Measurements from ENCODE around the gene NPIPB6.

Gene NPIPB6

GRCh38 chr16:28303132-28303531 lies 60.2 kb downstream of the NPIPB6 start:
- no peak overlapping the region for H3K4me3 ChIP-seq (ENCODE audit: low read depth, low read length)
- TF ChIP-seq, protein P1, sequence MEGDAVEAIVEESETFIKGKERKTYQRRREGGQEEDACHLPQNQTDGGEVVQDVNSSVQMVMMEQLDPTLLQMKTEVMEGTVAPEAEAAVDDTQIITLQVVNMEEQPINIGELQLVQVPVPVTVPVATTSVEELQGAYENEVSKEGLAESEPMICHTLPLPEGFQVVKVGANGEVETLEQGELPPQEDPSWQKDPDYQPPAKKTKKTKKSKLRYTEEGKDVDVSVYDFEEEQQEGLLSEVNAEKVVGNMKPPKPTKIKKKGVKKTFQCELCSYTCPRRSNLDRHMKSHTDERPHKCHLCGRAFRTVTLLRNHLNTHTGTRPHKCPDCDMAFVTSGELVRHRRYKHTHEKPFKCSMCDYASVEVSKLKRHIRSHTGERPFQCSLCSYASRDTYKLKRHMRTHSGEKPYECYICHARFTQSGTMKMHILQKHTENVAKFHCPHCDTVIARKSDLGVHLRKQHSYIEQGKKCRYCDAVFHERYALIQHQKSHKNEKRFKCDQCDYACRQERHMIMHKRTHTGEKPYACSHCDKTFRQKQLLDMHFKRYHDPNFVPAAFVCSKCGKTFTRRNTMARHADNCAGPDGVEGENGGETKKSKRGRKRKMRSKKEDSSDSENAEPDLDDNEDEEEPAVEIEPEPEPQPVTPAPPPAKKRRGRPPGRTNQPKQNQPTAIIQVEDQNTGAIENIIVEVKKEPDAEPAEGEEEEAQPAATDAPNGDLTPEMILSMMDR (conservative IDR thresholded peaks at IDR 0.05; ENCODE audit: low read depth, low read length), result no peak
- DNase-seq (ENCODE audit: low read depth), result no peak

DNA sequence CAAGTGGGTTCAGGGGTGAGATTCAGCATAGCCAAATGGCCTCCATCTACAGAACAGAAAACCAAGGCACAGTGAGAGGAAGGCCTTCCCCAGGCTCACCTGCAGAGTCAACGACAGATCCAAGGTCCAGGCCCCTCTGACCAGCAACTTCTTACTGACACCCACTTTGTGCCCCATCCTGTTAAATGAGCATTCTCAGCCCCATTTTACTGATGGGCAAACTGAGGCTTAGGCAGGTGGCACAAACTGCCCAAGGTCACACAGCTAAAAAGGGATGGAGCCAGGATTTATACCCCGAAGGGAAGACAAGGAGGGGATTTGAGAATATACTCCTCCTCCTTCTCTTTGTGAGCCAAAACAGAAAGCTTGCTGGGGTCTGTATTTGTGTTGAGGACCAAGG lies 61.7 kb downstream of the NPIPB6 start:
- H3K4me3 ChIP-seq (ENCODE audit: low read depth, low read length), result no peak overlapping the region
- TF ChIP-seq, protein P1 (conservative IDR thresholded peaks at IDR 0.05; ENCODE audit: low read depth, low read length), result no peak

DNA sequence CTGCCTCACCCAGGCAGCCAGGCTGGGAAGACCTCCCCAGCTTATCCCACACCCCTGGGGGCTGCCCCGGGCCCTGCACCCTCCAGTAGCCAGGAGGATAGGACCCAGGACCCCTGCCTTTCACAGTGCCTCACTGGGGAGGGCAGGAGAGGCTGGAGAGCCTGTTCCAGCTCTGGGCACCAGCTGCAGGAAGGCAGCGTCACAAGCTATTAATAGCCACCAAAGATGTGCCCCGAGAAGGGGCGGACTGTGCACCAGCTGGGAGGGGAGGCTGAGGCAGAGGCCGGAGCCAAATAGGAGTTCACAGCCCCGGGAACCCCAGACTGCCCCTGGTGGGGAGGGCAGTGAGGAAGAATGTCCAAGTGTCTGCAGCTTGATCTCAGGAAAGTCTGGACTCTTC lies 62.2 kb downstream of the NPIPB6 start:
- no peak overlapping the region for H3K4me3 ChIP-seq (ENCODE audit: low read depth, low read length)
- TF ChIP-seq, protein P1 (conservative IDR thresholded peaks at IDR 0.05; ENCODE audit: low read depth, low read length), result no peak
- no peak for DNase-seq (ENCODE audit: low read depth)

More for the DNA sequence above, 61.7 kb downstream of the NPIPB6 start:
- DNase-seq (ENCODE audit: low read depth), result no peak

DNA sequence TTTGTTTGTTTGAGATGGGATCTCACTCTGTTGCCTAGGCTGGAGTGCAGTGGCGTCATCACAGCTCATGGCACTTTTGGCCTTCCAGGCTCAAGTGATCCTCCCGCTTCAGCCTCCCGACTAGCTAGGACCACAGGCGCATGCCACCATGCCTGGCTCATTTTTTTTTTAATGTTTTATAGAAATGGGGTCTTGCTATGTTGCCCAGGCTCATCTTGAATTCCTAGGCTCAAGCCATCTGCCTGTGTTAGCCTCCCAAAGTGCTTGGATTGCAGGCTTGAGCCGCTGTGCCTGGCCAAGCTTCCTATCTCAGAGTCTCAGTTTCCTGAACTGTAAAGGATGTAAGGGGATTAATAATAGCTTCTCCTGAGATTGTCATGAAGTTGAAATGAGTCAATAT lies 63.0 kb downstream of the NPIPB6 start:
- TF ChIP-seq, protein P1 (conservative IDR thresholded peaks at IDR 0.05; ENCODE audit: low read depth, low read length), result no peak
- no peak for DNase-seq (ENCODE audit: low read depth)
- H3K4me3 ChIP-seq (ENCODE audit: low read depth, low read length), result no peak overlapping the region

DNA sequence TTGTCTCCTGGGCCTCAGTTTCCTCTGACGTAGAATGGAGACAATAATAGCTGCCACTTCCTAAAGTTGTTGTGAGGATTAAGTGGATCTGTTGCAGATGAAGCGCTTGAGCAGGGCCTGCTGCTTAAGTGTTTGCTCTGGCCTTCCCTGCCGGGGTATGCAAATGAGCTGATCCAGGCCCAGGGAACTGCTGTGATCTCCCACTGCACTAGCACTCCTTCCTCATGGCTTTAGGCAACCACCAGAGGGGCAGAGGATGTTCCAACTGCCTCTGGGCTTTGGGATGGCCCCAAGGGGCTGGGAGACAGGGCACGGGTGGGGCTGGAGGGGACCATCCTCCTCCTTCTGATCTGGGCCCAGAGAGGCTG lies 64.8 kb downstream of the NPIPB6 start:
- TF ChIP-seq, protein P1 (conservative IDR thresholded peaks at IDR 0.05; ENCODE audit: low read depth, low read length), result no peak
- H3K4me3 ChIP-seq (ENCODE audit: low read depth, low read length), result no peak overlapping the region
- no peak for DNase-seq (ENCODE audit: low read depth)

- no peak overlapping the region for H3K4me3 ChIP-seq (ENCODE audit: low read depth, low read length)
- no peak for DNase-seq (ENCODE audit: low read depth)
- TF ChIP-seq, protein P1 (conservative IDR thresholded peaks at IDR 0.05; ENCODE audit: low read depth, low read length), result no peak
Measured at GRCh38 chr16:28297784-28298510, 65.4 kb downstream of the NPIPB6 start.

DNA sequence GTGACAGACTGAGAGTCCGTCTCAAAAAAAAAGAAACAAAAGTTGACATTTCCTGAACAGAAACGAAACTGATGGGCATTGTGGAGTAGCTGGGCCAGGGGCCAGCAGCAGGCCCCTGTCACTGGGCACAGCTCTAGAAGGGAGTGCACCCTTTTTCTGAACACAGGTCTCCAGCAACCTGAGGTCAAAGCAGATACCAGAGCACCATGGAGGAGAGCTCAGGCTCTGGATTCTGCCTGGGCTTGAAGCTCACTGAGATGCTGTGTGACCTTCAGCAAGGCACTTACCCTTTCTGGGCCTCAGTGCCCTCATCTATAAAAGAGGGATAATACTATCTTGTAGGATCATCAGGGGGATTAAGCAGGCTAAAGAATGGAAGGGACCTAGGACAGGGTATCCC lies 66.0 kb downstream of the NPIPB6 start:
- DNase-seq (ENCODE audit: low read depth), result no peak
- H3K4me3 ChIP-seq (ENCODE audit: low read depth, low read length), result no peak overlapping the region
- TF ChIP-seq, protein P1 (conservative IDR thresholded peaks at IDR 0.05; ENCODE audit: low read depth, low read length), result no peak
